Ovary (tissue), 9 donors: ENCODE results near the gene PRR22. TPM values are rescaled to one million over a fixed set of nuclear protein-coding genes. Genes with fewer than 3 reads are reported as not detected.
A peak's percentile ranks its signal among the peaks of the same experiment; 100 is the strongest.
"Not testable (repeated sequence)": the region's sequence is repeated elsewhere in the genome, so short reads cannot be mapped to it uniquely, and the experiment has no call there.

Experiments used
- DNase-seq, 5 donors: peaks; one replicate each; pipeline ENCODE4 v3.0.0-alpha.2; 2019 to 2020
- H3K27ac ChIP-seq, 2 donors: fragments of 200-600 bp; one replicate each; pipeline versions ENCODE4 v1.5.1 to v1.8.0; 2019 to 2022
- H3K27me3 ChIP-seq: fragments of 200-600 bp; one replicate; pipeline ENCODE4 v1.8.0; 2022
- H3K36me3 ChIP-seq: fragments of 200-600 bp; sonication (generic); one replicate; pipeline ENCODE4 v1.5.1; 2019
- H3K4me1 ChIP-seq: one replicate; pipeline ENCODE4 v1.8.1; 2013; ENCODE audit warnings: mild to moderate bottlenecking, moderate library complexity; ENCODE audit not compliant: insufficient read depth
- H3K4me3 ChIP-seq: fragments of 200-600 bp; sonication (generic); one replicate; pipeline ENCODE4 v1.5.1; 2017
- H3K9me3 ChIP-seq, 2 donors: fragments of 200-600 bp in 1 of 2; sonication (generic) in 1 of 2; one replicate each; pipeline versions ENCODE4 v1.5.1 to v1.8.1; 2013 to 2019; ENCODE audit warnings: mild to moderate bottlenecking in 1 of 2, moderate library complexity in 1 of 2
- EP300 ChIP-seq: sonication (generic); formaldehyde crosslinking; IDR thresholded peaks from one replicate; pipeline ENCODE4 v1.6.1; 2017; ENCODE audit warnings: antibody characterized with exemption
- POLR2A ChIP-seq: fragments of 450-650 bp; IDR thresholded peaks from one replicate; pipeline ENCODE4 v1.6.1; 2017; ENCODE audit warnings: antibody characterized with exemption, mild to moderate bottlenecking, moderate library complexity
- WGBS, 3 donors: extraction: QIAGEN DNeasy Blood & Tissue Kit in 1 of 3; methylation state at CpG; one replicate each; pipeline versions ENCODE4 v1.1.5 to v1.1.7; 2013 to 2017; 5-methylcytosine and 5-hydroxymethylcytosine counted together
- intact Hi-C, 4 donors: fragments of 100-400 bp; cut with DNase I; formaldehyde crosslinking; loops; one replicate each; pipeline versions ENCODE4 v1.11.0 to v1.15.1; 2022 to 2023
- polyA plus RNA-seq, 2 donors: library from polyadenylated mRNA; stranded (reverse); fragments of 200-250 nt in 1 of 2; fragments of 350-450 nt in 1 of 2; fragmentation: Illumina TruSeq in 1 of 2; extraction: RNeasy Lipid Tissue Mini Kit (QIAGEN cat#74804) in 1 of 2; gene quantifications; one replicate each; pipeline ENCODE4 v1.2.3, GENCODE V29; 2013 to 2014
- total RNA-seq, 7 donors: library from RNA; depleted of rRNA in 2 of 7; stranded (reverse); fragments of >200 nt in 2 of 7; fragmentation: NEBNext Ultra II Directional in 3 of 7; extraction: Animal tissue kit (Norgen Biotek cat#: 25700) in 3 of 7; gene quantifications; one replicate each; pipeline versions ENCODE4 v1.1.0 to v1.2.4, GENCODE V29; 2016 to 2023
- TF ChIP-seq, protein P1 (sequence below), 3 donors: fragments of 450-650 bp in 2 of 3; fragments of 200-600 bp in 1 of 3; IDR thresholded peaks; one replicate each; pipeline versions ENCODE4 v1.5.1 to v1.8.0; 2016 to 2022; ENCODE audit warnings: antibody characterized with exemption in 3 of 3, mild to moderate bottlenecking in 1 of 3
- donor health status: DM: no; HTN: no; CAD: no; lungs with moderate emphysema.
- donor health status: DM: no; HTN: no; CAD: no.
- donor health status: Bipolar disorder and iron deficiency.
- donor health status: DM: yes; HTN: yes; CAD: no.
- donor health status: DM: no; HTN: no; CAD: no.
- donor health status: DM: yes; HTN: yes; CAD: no.

The PRR22 gene
- total and polyA plus RNA-seq, 9 donors = 0.24 to 3.8 (median 2.0) TPM; not detected in 1

DNA sequence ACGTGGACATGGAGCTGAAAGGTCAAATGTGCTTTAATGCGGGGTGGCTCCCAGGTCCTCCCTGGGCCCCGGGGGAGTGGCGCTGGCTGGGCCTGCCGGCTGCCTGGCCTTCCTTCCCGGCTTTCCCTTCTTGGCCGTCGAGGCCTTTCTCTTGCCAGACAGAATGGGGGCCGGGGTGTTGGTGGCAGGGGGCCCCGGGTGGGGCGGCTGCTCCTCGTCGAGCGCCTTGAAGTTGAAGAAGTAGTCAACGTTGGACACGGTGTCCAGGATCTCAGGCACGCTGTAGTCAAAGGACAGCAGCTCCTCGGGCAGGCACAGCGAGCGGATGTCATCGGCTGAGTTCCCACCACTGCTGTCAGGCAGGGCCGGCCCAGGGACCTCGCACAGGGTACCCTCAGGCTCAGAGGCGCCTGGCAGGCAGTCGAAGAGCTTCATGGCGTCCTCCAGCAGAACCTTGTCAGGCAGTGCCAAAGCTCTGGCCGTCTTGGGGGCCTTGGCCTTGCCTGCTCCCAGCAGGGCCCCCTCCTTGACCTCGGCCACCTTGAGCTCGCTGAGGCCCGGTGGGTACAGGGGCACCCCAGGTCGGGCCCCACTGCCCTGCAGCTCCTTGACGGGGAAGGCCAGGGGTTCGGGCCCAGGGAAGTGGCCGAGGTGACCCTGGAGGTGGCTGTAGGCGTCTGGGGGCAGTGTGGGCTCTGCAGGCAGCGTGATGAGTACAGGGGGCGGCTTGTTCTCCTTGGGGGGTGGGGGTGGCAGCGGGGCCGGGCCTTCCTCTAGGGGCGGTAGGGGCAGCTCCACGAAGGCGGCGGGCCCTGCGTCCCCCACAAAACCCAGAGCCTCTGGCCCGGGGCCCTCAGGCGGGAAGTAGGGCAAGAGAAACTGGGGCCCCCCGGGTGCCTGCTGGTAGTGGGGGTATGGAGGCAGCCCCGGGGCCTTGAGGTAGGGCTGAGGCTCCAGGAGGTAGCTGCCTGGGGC, 1.3 kb downstream of the PRR22 start:
- Histone ChIP-seq H3K36me3 (no peaks in the 10 kb centered on the region), H3K4me1 (no peaks in the 10 kb centered on the region), H3K9me3 (no peaks in the 10 kb centered on the region), H3K27ac (no peak overlapping the region), H3K4me3 (no peak overlapping the region), H3K27me3 (no peaks in the 10 kb centered on the region)
- peak in 1 of 5 donors; percentile 25 for DNase-seq
- TF ChIP-seq, protein P1, sequence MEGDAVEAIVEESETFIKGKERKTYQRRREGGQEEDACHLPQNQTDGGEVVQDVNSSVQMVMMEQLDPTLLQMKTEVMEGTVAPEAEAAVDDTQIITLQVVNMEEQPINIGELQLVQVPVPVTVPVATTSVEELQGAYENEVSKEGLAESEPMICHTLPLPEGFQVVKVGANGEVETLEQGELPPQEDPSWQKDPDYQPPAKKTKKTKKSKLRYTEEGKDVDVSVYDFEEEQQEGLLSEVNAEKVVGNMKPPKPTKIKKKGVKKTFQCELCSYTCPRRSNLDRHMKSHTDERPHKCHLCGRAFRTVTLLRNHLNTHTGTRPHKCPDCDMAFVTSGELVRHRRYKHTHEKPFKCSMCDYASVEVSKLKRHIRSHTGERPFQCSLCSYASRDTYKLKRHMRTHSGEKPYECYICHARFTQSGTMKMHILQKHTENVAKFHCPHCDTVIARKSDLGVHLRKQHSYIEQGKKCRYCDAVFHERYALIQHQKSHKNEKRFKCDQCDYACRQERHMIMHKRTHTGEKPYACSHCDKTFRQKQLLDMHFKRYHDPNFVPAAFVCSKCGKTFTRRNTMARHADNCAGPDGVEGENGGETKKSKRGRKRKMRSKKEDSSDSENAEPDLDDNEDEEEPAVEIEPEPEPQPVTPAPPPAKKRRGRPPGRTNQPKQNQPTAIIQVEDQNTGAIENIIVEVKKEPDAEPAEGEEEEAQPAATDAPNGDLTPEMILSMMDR (IDR thresholded peaks at IDR 0.05) = no peak
- TF ChIP-seq EP300 = no peak
- no peak for TF ChIP-seq POLR2A
- WGBS, 3 donors = 63 to 67% (median 64%) methylated on average over 45 to 48 of the region's 48 CpGs
- intact Hi-C loops = loop anchor here in 1 of 4 donors (10.0 kb wide), 1 partner anchor 242 kb away; no protein-coding TSS in a partner anchor

DNA sequence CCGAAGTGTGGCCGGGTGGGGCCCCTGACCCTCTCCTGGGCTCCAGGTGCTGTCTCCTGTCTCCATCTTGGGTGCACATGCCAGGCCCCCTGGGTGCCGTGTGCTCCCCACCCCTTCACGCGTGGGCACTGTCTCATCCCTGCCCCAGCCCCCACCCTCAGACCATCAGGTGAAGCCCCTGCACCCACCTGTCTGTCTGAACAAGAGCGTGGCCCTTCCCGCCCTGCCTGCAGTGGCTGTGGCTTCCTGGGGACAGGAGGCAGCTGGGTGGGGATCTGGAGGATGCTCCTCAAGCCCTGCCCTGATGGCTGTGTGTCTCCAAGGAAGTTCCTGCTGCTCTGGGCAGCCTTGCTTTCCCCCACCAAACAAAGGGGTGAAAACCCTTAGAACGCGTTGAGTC, 2.2 kb downstream of the PRR22 start:
- H3K4me3 ChIP-seq = no peak overlapping the region
- no peaks in the 10 kb centered on the region for H3K27me3 ChIP-seq
- no peaks in the 10 kb centered on the region for H3K36me3 ChIP-seq
- DNase-seq = no peak
- no peak overlapping the region for H3K27ac ChIP-seq
- intact Hi-C loops = loop anchor here in 1 of 4 donors (10.0 kb wide), 1 partner anchor 242 kb away; no protein-coding TSS in a partner anchor
- 70 to 79% (median 72%) methylated on average over 9 of the region's 9 CpGs for WGBS, 3 donors
- H3K4me1 ChIP-seq = no peaks in the 10 kb centered on the region
- H3K9me3 ChIP-seq = no peaks in the 10 kb centered on the region
- TF ChIP-seq POLR2A = no peak
- TF ChIP-seq, protein P1 (IDR thresholded peaks at IDR 0.05) = no peak
- TF ChIP-seq EP300 = no peak

DNA sequence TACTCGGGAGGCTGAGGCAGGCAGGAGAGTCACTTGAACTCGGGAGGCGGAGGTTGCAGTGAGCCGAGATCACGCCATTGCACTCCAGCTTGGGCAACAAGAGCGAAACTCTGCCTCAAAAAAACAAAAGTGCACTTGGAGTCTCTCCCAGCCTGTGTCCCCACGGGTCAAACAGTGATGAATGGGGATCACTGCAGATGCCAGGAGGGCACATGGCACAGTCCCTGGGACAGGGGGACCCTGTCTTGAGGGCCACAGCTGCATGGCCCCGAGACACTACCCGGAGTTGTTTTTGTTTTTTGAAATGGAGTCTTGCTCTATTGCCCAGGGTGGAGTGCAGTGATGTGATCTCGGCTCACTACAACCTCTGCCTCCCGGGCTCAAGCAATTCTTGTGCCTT, 3.6 kb downstream of the PRR22 start:
- not testable (repeated sequence) for H3K4me3 ChIP-seq, H3K4me1 ChIP-seq, H3K36me3 ChIP-seq, DNase-seq, H3K27ac ChIP-seq, H3K27me3 ChIP-seq, H3K9me3 ChIP-seq
- 75 to 88% (median 78%) methylated on average over 11 of the region's 11 CpGs for WGBS, 3 donors
- intact Hi-C loops = loop anchor here in 1 of 4 donors (10.0 kb wide), 1 partner anchor 244 kb away; no protein-coding TSS in a partner anchor

DNA sequence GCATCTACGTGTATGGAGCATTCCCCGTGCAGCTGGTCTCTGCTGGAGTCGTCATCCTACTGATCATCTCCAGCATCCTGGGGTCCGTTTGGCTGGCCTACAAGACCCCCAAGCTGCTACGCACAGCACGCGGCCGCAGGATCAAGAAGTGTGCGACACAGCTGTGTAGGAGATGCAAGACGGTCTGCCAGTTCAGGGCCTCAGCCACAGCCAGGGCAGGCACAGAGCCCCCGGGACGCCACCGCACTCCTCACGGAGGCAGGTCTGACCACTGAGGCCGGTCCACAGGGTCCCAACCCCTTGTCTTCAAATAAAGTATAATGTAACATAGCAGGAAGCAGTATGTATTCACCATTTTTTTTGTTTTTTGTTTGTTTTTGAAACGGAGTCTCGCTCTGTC, 6.1 kb downstream of the PRR22 start:
- intact Hi-C loops = no loop called here
- no peak for DNase-seq
- no peaks in the 10 kb centered on the region for H3K4me1 ChIP-seq
- no peak overlapping the region for H3K27ac ChIP-seq
- H3K36me3 ChIP-seq = no peaks in the 10 kb centered on the region
- TF ChIP-seq, protein P1 (IDR thresholded peaks at IDR 0.05) = no peak
- TF ChIP-seq POLR2A = no peak
- TF ChIP-seq EP300 = no peak
- H3K4me3 ChIP-seq = no peak overlapping the region
- peaks cover 0 to 4% of the 10 kb centered on the region in 2 donors for H3K9me3 ChIP-seq
- H3K27me3 ChIP-seq = no peaks in the 10 kb centered on the region
- WGBS, 3 donors = 74 to 78% (median 74%) methylated on average over 17 of the region's 17 CpGs
